Activated CD4-positive, alpha-beta T cell treated with anti-CD3 and anti-CD28 coated beads, Interleukin-2, amount 10 ng/mL, durations not matched to agents 24 days and 14 days (primary cell): ENCODE data around the gene SMIM36. TPM values are rescaled to one million over a fixed set of nuclear protein-coding genes. Genes with fewer than 3 reads are reported as not detected.
"Not testable (repeated sequence)": the region's sequence is repeated elsewhere in the genome, so short reads cannot be mapped to it uniquely, and the experiment has no call there.

Experiments
- DNase-seq: peaks from one replicate; pipeline ENCODE4 v3.0.0; 2022
- H3K27ac Mint-ChIP-seq: one replicate; pipeline ENCODE4 v1.8.0; 2022; ENCODE audit warnings: mild to moderate bottlenecking, mixed read lengths
- H3K27me3 Mint-ChIP-seq: one replicate; pipeline ENCODE4 v1.8.0; 2022; ENCODE audit warnings: mixed read lengths
- H3K36me3 Mint-ChIP-seq: one replicate; pipeline ENCODE4 v1.8.0; 2022; ENCODE audit warnings: low read depth, mild to moderate bottlenecking, mixed read lengths
- H3K4me1 Mint-ChIP-seq: one replicate; pipeline ENCODE4 v1.8.0; 2021; ENCODE audit warnings: mixed read lengths
- H3K4me3 Mint-ChIP-seq: one replicate; pipeline ENCODE4 v1.8.0; 2022; ENCODE audit warnings: mild to moderate bottlenecking, moderate library complexity, mixed read lengths
- H3K9me3 Mint-ChIP-seq: one replicate; pipeline ENCODE4 v1.8.0; 2021; ENCODE audit warnings: mixed read lengths
- intact Hi-C: fragments of 100-400 bp; cut with micrococcal nuclease; formaldehyde crosslinking; loops from one replicate; pipeline ENCODE4 v1.15.1; 2023
- total RNA-seq: library from RNA; stranded (reverse); gene quantifications from 2 replicates; pipeline ENCODE4 v1.2.3, GENCODE V29; 2022

The SMIM36 gene
- total RNA-seq, 1 donor from 2014 or later = not detected

DNA sequence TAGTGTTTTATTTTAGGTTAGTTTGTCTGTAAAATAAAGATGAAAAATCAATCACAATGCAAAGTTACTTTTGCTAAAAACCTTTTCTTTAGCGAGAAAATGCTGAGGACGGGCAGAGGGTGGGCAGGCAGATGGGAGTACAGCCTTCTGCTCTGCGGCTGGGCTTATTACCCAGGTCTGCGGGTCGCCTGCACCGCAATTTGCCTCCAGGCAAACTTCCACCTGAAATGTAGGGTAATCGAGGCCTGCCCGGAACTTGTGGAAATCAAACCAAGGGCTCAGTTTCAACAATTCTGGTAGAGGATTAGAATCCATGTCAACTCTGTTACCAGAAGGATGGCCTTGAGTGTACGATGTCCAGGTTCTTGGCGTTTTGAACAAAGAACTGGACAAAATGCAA, 67.3 kb downstream of the SMIM36 start:
- Mint-ChIP-seq H3K27ac (no peak overlapping the region), H3K27me3 (peaks cover 7% of the 10 kb centered on the region), H3K4me3 (no peak overlapping the region), H3K36me3 (no peaks in the 10 kb centered on the region), H3K4me1 (no peaks in the 10 kb centered on the region), H3K9me3 (no peaks in the 10 kb centered on the region)
- intact Hi-C loops = no loop called here
- DNase-seq = no peak

DNA sequence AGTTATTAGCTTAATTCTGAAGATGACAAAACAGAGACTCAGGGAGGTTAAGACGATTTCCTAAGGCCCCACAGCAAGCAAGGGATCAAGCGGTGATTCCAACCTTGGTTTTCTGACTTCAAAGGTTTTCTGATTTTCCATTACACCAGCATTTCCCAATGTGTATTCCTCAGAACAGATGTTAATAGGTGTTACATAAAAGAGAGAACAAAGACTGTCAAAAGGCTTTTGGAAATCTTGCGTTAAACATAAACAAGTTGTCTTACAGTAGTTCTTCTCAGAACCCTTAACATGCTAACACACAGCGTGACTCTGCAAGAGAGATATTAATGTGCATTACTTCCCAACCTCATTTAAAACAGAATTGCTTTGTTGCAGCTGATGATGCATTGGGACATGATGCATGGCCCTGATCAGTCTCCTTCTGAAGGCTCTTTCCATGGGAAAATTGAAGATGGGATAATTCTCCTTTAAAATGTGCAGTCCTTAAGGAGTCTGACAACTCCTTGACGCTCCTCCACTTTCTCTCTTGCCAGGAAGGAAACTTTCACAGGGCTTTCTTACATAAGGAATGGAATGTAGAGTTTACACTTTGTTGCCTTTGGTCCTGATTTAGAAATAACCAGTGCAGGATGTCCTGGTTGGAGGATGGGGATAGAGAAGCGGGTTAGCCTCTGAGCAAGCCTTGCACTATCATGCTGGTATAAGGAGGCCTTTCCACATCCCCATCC, 68.1 kb downstream of the SMIM36 start:
- Mint-ChIP-seq H3K9me3 (no peaks in the 10 kb centered on the region), H3K36me3 (no peaks in the 10 kb centered on the region), H3K4me1 (no peaks in the 10 kb centered on the region), H3K27me3 (peaks cover 7% of the 10 kb centered on the region), H3K4me3 (no peak overlapping the region), H3K27ac (no peak overlapping the region)
- intact Hi-C loops = no loop called here
- DNase-seq = no peak

DNA sequence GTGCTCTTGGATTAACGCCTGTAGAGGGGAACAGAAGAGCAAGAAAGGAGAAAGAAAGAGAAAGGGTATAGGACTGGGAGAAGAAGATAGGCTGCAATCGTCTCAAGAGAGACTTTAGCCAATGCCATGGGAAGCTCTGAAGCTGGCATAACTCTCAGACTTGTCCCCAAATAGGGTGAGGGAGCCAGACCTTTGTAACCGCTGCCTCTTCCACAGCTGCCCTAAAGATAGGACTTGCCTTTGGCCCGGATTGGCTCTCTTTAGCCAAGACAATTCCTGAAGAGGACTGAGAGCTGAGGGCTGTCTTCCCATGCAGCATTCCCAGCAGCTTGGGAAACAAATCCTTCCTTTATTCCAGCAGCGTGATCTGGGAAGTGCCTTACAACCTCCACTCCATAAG, 68.8 kb downstream of the SMIM36 start:
- no peaks in the 10 kb centered on the region for H3K9me3 Mint-ChIP-seq
- intact Hi-C loops = no loop called here

DNA sequence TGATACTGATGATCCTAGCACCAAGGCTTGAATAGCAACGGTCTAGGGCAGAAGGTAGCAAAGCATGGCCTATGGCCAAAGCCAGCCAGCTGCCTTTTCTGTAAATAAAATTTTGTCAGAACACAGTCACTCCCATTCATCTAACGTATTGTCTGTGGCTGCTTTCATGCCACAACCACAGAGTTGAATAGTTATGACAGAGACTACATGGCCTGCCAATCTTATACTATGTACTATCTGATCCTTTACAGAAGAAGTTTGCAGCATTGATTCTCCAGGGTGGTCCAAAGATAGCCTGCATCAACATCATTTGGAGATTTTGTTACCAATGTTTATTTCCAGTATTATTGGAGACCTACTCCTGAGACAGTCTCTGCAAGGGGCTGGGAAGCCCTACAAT, 69.7 kb downstream of the SMIM36 start:
- H3K4me1 Mint-ChIP-seq = peaks cover 9% of the 10 kb centered on the region
- intact Hi-C loops = no loop called here
- no peaks in the 10 kb centered on the region for H3K9me3 Mint-ChIP-seq
- no peaks in the 10 kb centered on the region for H3K36me3 Mint-ChIP-seq
- H3K27me3 Mint-ChIP-seq = peaks cover 7% of the 10 kb centered on the region
- DNase-seq = no peak
- no peak overlapping the region for H3K4me3 Mint-ChIP-seq
- no peak overlapping the region for H3K27ac Mint-ChIP-seq

More for the DNA sequence above, 68.8 kb downstream of the SMIM36 start:
- H3K4me3 Mint-ChIP-seq = no peak overlapping the region
- no peak for DNase-seq
- H3K27ac Mint-ChIP-seq = no peak overlapping the region
- no peaks in the 10 kb centered on the region for H3K36me3 Mint-ChIP-seq
- H3K27me3 Mint-ChIP-seq = peaks cover 7% of the 10 kb centered on the region
- H3K4me1 Mint-ChIP-seq = peaks cover 3% of the 10 kb centered on the region

DNA sequence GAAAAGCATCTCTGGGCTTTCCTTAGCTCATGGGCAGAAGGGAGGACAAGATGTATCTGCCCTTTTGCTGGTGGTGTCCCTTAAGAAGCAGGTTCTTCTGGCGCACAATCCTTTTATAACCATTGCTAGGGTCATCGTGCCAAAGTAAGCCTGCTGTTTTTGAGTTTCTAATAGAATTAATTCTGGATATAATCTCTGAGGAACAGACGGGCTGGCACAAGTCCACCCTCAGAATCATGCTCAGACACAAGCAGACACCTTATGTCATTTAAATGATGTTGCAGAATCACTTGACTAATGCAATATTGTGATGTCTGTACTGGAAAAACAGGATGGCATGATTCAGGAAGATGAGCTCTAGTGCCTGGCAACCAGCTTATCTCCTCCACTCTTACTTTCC, 70.9 kb downstream of the SMIM36 start:
- H3K4me3 Mint-ChIP-seq = no peak overlapping the region
- H3K27ac Mint-ChIP-seq = no peak overlapping the region
- peaks cover 7% of the 10 kb centered on the region for H3K27me3 Mint-ChIP-seq
- peaks cover 12% of the 10 kb centered on the region for H3K4me1 Mint-ChIP-seq
- no peaks in the 10 kb centered on the region for H3K36me3 Mint-ChIP-seq
- H3K9me3 Mint-ChIP-seq = peaks cover 2% of the 10 kb centered on the region
- no peak for DNase-seq
- intact Hi-C loops = no loop called here

DNA sequence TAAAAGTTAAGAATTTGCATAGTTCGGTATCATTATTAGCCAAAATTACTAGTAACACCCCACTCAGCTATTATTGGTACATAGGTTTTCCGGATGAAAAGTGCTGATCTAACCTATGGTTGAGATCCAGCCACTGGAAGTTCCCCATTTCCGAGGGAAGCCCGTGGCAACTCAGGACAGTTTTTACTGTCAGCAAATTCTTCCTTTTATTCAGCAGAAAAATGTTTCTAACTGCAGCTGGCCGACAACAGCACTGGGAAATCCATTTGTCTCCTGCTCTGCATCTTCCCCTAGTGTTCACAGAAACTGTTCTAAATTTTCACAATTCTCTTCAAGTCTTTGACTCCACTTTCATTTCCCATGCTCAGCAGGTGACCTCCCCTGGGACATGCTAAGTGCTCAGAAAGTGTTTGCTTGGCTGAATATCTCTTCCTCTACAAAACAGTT, 74.1 kb downstream of the SMIM36 start:
- no peak for DNase-seq
- H3K27me3 Mint-ChIP-seq = peaks cover 6% of the 10 kb centered on the region
- H3K4me1 Mint-ChIP-seq = peaks cover 41% of the 10 kb centered on the region
- no peak overlapping the region for H3K4me3 Mint-ChIP-seq
- intact Hi-C loops = loop anchor here (2.0 kb wide), 1 partner anchor 22 kb away; no protein-coding TSS in a partner anchor
- H3K36me3 Mint-ChIP-seq = no peaks in the 10 kb centered on the region
- no peak overlapping the region for H3K27ac Mint-ChIP-seq
- peaks cover 4% of the 10 kb centered on the region for H3K9me3 Mint-ChIP-seq

DNA sequence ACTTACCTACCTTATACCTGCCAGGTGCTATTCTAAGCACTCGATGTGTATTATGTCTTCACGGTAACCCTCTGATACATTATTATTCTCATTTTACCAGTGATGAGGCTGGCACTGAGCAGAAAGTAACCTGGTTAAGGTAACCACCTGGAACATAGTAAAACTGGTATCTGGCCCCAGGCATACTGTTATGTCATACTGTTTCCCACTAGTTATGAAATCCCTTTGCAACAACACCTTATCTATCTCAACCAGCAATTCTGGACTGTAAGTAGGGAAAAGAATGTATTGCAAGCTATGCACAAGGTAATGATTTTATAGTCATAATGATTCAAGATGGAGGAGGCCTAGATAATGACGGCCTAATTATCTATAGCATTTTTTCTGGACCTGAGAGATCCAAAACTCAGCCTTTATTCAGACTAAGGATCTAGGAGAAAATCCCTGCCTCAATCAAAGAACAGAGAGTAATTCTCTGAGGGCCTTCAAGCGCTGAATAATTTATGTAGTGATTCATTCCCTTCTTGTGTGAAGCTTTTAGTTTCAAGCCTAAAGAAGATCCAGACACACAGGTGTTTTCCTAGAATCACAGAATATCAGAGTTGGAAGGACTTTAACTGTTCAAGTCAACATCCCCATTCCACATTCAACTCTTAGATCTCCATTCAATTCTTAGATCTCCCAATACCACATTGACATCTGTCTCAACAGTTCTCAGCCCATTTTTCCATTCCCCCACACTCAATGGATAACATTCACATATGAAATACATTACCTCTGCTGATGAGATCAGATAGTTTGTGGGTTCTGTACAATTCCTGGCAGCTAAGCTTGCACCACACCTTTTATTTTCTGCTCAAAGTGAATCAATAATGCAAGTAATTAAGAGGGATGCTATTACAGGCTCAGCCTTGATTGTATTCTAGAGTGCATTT, 74.8 kb downstream of the SMIM36 start:
- H3K36me3 Mint-ChIP-seq = no peaks in the 10 kb centered on the region
- peaks cover 43% of the 10 kb centered on the region for H3K4me1 Mint-ChIP-seq
- H3K27ac Mint-ChIP-seq = peak overlapping the region; percentile 1
- intact Hi-C loops = loop anchor here (2.0 kb wide), 1 partner anchor 22 kb away; no protein-coding TSS in a partner anchor
- peaks cover 2% of the 10 kb centered on the region for H3K27me3 Mint-ChIP-seq
- DNase-seq = no peak
- no peak overlapping the region for H3K4me3 Mint-ChIP-seq
- peaks cover 4% of the 10 kb centered on the region for H3K9me3 Mint-ChIP-seq

DNA sequence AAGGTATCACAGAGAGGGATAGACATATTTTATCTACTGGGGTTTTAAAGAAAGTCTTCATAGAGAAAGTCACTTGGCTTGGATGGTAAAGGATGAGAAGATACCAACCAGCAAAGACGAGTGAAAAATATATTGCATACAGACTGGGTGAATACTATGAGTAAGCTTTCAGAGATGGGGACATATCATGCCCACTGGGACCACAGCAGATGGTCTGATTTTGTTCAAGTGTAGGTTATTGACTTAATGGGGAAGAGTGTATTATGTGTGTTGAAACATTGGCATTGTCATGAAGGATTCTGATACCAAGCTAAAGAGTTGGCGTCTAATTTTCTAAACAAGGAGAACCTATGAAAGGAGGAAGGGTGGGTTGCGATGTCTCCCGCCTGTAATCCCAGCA, 75.8 kb downstream of the SMIM36 start:
- H3K9me3 Mint-ChIP-seq = peaks cover 4% of the 10 kb centered on the region
- H3K4me1 Mint-ChIP-seq = peaks cover 45% of the 10 kb centered on the region
- no peaks in the 10 kb centered on the region for H3K36me3 Mint-ChIP-seq
- DNase-seq = no peak
- no peak overlapping the region for H3K4me3 Mint-ChIP-seq
- intact Hi-C loops = no loop called here
- no peak overlapping the region for H3K27ac Mint-ChIP-seq
- H3K27me3 Mint-ChIP-seq = peaks cover 1% of the 10 kb centered on the region

DNA sequence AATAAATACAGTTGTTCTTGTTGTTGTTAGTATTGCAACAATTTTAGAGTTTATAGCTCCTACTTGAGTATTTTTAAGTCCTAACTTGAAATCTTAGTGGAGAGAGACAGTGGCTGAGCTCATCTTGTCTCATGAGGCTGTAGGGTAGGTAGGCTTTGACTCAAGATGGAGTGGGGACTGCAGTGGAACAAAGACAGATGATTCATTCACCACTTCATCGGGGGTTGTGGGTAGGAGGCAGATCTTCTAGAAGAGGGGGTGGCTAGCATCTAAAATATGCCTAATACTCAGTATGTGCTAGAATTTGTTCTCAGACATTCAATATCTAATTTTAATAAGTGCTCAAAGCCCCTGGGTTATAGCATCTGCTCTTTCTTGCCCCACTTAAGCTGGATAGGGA, 76.5 kb downstream of the SMIM36 start:
- DNase-seq = no peak
- H3K4me1 Mint-ChIP-seq = peaks cover 45% of the 10 kb centered on the region
- H3K36me3 Mint-ChIP-seq = no peaks in the 10 kb centered on the region
- peaks cover 1% of the 10 kb centered on the region for H3K27me3 Mint-ChIP-seq
- H3K27ac Mint-ChIP-seq = no peak overlapping the region
- H3K9me3 Mint-ChIP-seq = peaks cover 4% of the 10 kb centered on the region
- intact Hi-C loops = no loop called here
- H3K4me3 Mint-ChIP-seq = no peak overlapping the region

DNA sequence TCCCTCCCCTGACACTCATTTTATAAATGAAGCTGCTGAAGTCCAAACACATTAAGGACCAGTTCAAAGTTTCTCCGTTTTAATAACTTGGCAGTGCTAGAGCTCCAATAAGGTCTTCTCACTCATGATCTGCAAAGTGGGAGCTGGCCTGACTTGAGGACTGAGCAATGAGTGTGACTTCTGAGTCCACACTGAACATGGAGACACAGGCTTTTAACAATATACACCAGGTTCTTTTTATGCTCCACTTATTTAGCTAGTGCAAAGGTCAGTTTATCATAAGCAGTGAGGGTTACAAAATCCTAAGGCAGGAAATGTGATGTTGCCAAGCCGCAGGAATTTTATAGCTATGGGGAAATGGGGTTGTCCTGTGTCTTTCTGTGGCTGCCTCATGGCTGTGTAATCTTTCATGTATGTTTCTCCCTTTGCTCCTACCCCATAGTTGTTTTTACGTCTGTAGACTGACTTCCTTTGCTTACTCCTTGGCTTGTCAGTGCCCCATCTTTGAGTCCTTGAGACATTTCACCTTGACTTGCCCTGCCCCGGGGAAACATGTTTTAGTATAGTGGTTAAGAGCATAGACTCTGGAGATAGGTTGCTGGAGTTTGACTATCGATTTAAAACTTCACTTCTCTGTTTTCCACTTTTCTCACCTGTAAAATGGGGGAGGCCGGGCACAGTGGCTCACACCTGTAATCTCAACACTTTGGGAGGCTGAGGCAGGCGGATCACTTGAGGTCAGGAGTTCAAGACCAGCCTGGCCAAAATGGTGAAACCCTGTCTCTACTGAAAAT, 77.4 kb downstream of the SMIM36 start:
- Mint-ChIP-seq H3K4me3 (no peak overlapping the region), H3K9me3 (peaks cover 4% of the 10 kb centered on the region), H3K36me3 (no peaks in the 10 kb centered on the region), H3K27ac (no peak overlapping the region), H3K4me1 (peaks cover 45% of the 10 kb centered on the region), H3K27me3 (peaks cover 4% of the 10 kb centered on the region)
- intact Hi-C loops = no loop called here
- DNase-seq = no peak

DNA sequence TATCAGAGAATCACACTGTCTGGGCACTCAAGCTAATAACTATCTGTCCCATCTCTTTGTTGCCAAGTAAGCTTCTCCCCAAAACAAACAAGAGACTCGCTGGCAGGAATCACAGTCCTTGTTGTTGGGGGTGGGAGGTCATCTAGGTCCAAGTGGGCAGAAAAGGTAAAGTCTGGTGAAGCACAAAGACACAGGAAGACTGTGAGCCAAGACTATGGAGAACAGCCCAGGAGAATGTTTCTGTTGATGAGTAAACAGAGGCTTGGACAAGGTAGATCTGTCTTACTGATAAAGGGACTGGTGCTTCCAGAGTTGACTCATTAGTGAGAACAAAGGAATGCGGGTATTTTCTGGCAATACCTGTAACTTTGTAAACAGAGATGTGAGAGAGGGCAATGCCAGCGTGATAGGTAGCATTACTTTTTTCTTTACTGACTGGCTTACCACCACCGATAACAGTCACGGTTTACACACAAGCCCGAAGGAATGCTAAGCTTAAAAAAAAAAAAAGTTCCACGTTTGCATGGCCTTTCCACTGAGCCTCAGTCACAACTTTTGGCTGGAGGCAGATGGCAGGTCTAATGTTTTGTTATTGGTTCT, 78.1 kb downstream of the SMIM36 start:
- H3K4me1 Mint-ChIP-seq = peaks cover 46% of the 10 kb centered on the region
- H3K4me3 Mint-ChIP-seq = peak overlapping the region; percentile 11
- no peaks in the 10 kb centered on the region for H3K36me3 Mint-ChIP-seq
- H3K9me3 Mint-ChIP-seq = peaks cover 4% of the 10 kb centered on the region
- peaks cover 6% of the 10 kb centered on the region for H3K27me3 Mint-ChIP-seq
- intact Hi-C loops = no loop called here
- H3K27ac Mint-ChIP-seq = peak overlapping the region; percentile 9
- no peak for DNase-seq

DNA sequence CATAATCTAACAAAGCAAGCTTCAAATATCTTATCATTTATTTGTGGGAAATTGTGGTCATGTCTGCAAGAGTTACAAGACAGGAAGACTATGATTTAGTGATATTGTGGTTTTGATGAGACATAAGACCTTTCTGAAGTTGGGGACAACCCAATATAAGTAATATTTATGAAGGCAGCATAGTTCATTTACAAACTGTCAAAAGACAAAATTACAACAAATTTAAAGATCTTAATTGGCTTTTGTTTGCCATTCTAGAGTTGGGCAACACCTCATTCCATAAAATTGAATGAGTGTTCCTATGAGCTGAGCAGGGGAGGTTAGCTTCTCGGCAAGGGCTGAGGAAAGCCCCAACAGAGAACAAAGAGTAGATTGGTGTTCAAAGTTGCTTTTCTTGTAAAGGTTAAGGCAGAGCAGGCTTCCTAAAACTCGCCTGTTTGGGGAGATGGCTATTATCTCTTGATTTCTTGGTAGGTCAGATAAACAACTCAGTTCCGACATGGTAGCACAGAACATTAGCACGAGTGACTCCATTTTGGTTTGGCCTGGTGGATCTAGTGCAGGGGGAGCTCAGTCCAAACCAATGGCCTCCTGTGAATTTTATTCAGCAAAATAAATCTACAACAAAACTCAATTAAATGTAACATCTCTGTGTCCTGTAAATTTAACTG, 78.8 kb downstream of the SMIM36 start:
- Mint-ChIP-seq H3K27ac (peak overlapping the region; percentile 76), H3K4me1 (peaks cover 43% of the 10 kb centered on the region), H3K27me3 (peaks cover 8% of the 10 kb centered on the region), H3K9me3 (peaks cover 4% of the 10 kb centered on the region), H3K4me3 (peak overlapping the region; percentile 36), H3K36me3 (no peaks in the 10 kb centered on the region)
- intact Hi-C loops = no loop called here
- no peak for DNase-seq

DNA sequence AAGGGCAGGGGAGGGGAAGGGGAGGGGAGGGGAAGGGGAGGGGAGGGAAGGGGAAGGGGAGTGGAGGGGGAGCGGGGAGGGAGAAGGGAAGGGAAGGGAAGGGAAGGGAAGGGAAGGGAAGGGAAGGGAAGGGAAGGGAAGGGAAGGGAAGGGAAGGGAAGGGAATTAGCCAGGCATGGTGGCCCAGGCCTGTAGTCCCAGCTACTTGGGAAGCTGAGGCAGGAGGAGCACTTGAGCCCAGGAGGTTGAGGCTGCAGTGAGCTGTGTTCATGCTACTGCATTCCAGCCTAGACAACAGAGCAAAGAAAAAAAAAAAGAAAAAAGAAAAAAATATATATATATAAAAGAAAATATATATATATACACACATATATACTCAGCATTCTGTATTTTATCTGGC, 79.3 kb downstream of the SMIM36 start:
- peaks cover 42% of the 10 kb centered on the region for H3K4me1 Mint-ChIP-seq
- intact Hi-C loops, H3K36me3 Mint-ChIP-seq: not testable (repeated sequence)

More for the DNA sequence above, 79.3 kb downstream of the SMIM36 start:
- not testable (repeated sequence) for DNase-seq, H3K9me3 Mint-ChIP-seq, H3K27ac Mint-ChIP-seq, H3K4me3 Mint-ChIP-seq
- peaks cover 11% of the 10 kb centered on the region for H3K27me3 Mint-ChIP-seq
